ES-I3 (cell line): ENCODE data around the gene APOBEC3A.
"Not testable (repeated sequence)": the region's sequence is repeated elsewhere in the genome, so short reads cannot be mapped to it uniquely, and the experiment has no call there.

Experiments
- H3K36me3 ChIP-seq: 2 replicates; pipeline ENCODE4 v1.6.1; 2013; ENCODE audit warnings: mild to moderate bottlenecking, low read length, control low read depth, moderate library complexity; ENCODE audit not compliant: insufficient read depth
- H3K4me1 ChIP-seq: 2 replicates; pipeline ENCODE4 v1.6.1; 2013; ENCODE audit warnings: mild to moderate bottlenecking, control low read depth, low read length; ENCODE audit not compliant: insufficient read depth
- H3K9ac ChIP-seq: 2 replicates; pipeline ENCODE4 v1.6.1; 2013; ENCODE audit warnings: low read depth, mild to moderate bottlenecking, low read length, moderate library complexity
- H3K9me3 ChIP-seq: 2 replicates; pipeline ENCODE4 v1.6.1; 2013; ENCODE audit warnings: mild to moderate bottlenecking, low read length, moderate library complexity; ENCODE audit not compliant: control insufficient read depth, insufficient read depth

APOBEC3A gene

GRCh38 chr22:38958651-38958943 lies 1.2 kb downstream of the APOBEC3A start:
- H3K4me1 ChIP-seq, H3K9me3 ChIP-seq, H3K36me3 ChIP-seq, H3K9ac ChIP-seq: not testable (repeated sequence)

GRCh38 chr22:38959590-38959989 lies 2.2 kb downstream of the APOBEC3A start:
- Histone ChIP-seq H3K4me1 (0 out of 2 replicates have a peak, but pooled peaks cover 4% of the 10 kb centered on the region), H3K9me3 (no peaks in the 10 kb centered on the region), H3K36me3 (no peaks in the 10 kb centered on the region), H3K9ac (no peak overlapping the region)

GRCh38 chr22:38960673-38961072 lies 3.3 kb downstream of the APOBEC3A start:
- not testable (repeated sequence) for H3K9ac ChIP-seq, H3K4me1 ChIP-seq, H3K36me3 ChIP-seq, H3K9me3 ChIP-seq

- H3K9ac ChIP-seq: not testable (repeated sequence)
These were observed 5.9 kb downstream of the APOBEC3A start for GRCh38 chr22:38963291-38963738.

GRCh38 chr22:38963872-38964271 lies 6.5 kb downstream of the APOBEC3A start:
- Histone ChIP-seq H3K4me1 (no peaks in the 10 kb centered on the region; the same call in 1 of the 2 replicates), H3K36me3 (no peaks in the 10 kb centered on the region), H3K9me3 (no peaks in the 10 kb centered on the region), H3K9ac (no peak overlapping the region)

More at GRCh38 chr22:38963291-38963738, 5.9 kb downstream of the APOBEC3A start:
- not testable (repeated sequence) for H3K4me1 ChIP-seq, H3K9me3 ChIP-seq, H3K36me3 ChIP-seq

GRCh38 chr22:38964306-38964705 lies 6.9 kb downstream of the APOBEC3A start:
- H3K9ac ChIP-seq: no peak overlapping the region
- no peaks in the 10 kb centered on the region for H3K9me3 ChIP-seq
- H3K4me1 ChIP-seq: no peaks in the 10 kb centered on the region; the same call in 1 of the 2 replicates
- H3K36me3 ChIP-seq: no peaks in the 10 kb centered on the region

GRCh38 chr22:38964989-38965388 lies 7.6 kb downstream of the APOBEC3A start:
- Histone ChIP-seq H3K9ac (no peak overlapping the region), H3K4me1 (no peaks in the 10 kb centered on the region; the same call in 1 of the 2 replicates), H3K9me3 (no peaks in the 10 kb centered on the region), H3K36me3 (no peaks in the 10 kb centered on the region)

GRCh38 chr22:38965614-38966379 lies 8.4 kb downstream of the APOBEC3A start:
- H3K9ac ChIP-seq: no peak overlapping the region
- H3K9me3 ChIP-seq: no peaks in the 10 kb centered on the region
- no peaks in the 10 kb centered on the region for H3K36me3 ChIP-seq
- no peaks in the 10 kb centered on the region; the same call in 1 of the 2 replicates for H3K4me1 ChIP-seq

GRCh38 chr22:38966380-38966702 lies 8.9 kb downstream of the APOBEC3A start:
- Histone ChIP-seq H3K9ac (no peak overlapping the region), H3K36me3 (no peaks in the 10 kb centered on the region), H3K4me1 (no peaks in the 10 kb centered on the region; the same call in 1 of the 2 replicates), H3K9me3 (no peaks in the 10 kb centered on the region)

- no peaks in the 10 kb centered on the region; the same call in 1 of the 2 replicates for H3K4me1 ChIP-seq
- no peaks in the 10 kb centered on the region for H3K9me3 ChIP-seq
- no peak overlapping the region for H3K9ac ChIP-seq
- no peaks in the 10 kb centered on the region for H3K36me3 ChIP-seq
These were observed 9.5 kb downstream of the APOBEC3A start for GRCh38 chr22:38966942-38967341.

GRCh38 chr22:38967451-38968450 lies 10.3 kb downstream of the APOBEC3A start:
- Histone ChIP-seq H3K9me3 (no peaks in the 10 kb centered on the region), H3K9ac (no peak overlapping the region), H3K4me1 (no peaks in the 10 kb centered on the region; the same call in 1 of the 2 replicates), H3K36me3 (no peaks in the 10 kb centered on the region)

- no peaks in the 10 kb centered on the region for H3K9me3 ChIP-seq
- no peaks in the 10 kb centered on the region; the same call in 1 of the 2 replicates for H3K4me1 ChIP-seq
- H3K36me3 ChIP-seq: no peaks in the 10 kb centered on the region
- no peak overlapping the region for H3K9ac ChIP-seq
These were observed 11.4 kb downstream of the APOBEC3A start for GRCh38 chr22:38968801-38969200.

- Histone ChIP-seq H3K9me3 (no peaks in the 10 kb centered on the region), H3K4me1 (no peaks in the 10 kb centered on the region; the same call in 1 of the 2 replicates), H3K36me3 (no peaks in the 10 kb centered on the region), H3K9ac (no peak overlapping the region)
These were observed 13.1 kb downstream of the APOBEC3A start for GRCh38 chr22:38970551-38970950.

- Histone ChIP-seq H3K9ac (no peak overlapping the region), H3K36me3 (no peaks in the 10 kb centered on the region), H3K4me1 (no peaks in the 10 kb centered on the region), H3K9me3 (no peaks in the 10 kb centered on the region)
These were observed 13.8 kb downstream of the APOBEC3A start for GRCh38 chr22:38971202-38971601.
